H7 (cell line): ENCODE data around the gene CCDC30. TPM values are rescaled to one million over a fixed set of nuclear protein-coding genes. Genes with fewer than 3 reads are reported as not detected.
"Not testable (repeated sequence)": the region's sequence is repeated elsewhere in the genome, so short reads cannot be mapped to it uniquely, and the experiment has no call there.

ENCODE experiments used
- DNase-seq: peaks from one replicate; pipeline ENCODE4 v3.0.0; 2012
- H3K27me3 ChIP-seq: 2 replicates; pipeline ENCODE4 v1.6.0; 2011; ENCODE audit warnings: mild to moderate bottlenecking, low read length; ENCODE audit not compliant: control insufficient read depth, insufficient read depth
- H3K36me3 ChIP-seq: replicated peaks from 2 replicates; pipeline ENCODE4 v1.5.1; 2011; ENCODE audit warnings: low read length; ENCODE audit not compliant: control insufficient read depth, insufficient read depth
- H3K4me3 ChIP-seq: 2 replicates; pipeline ENCODE4 v1.5.1; 2011; ENCODE audit warnings: low read depth, mild to moderate bottlenecking, control low read depth, low read length, moderate library complexity; ENCODE audit not compliant: insufficient read depth
- total RNA-seq: library from RNA; depleted of rRNA; stranded (reverse); fragments of >200 nt; shearing (Covaris generic); gene quantifications from 2 replicates; pipeline ENCODE4 v1.2.3, GENCODE V29; 2014

CCDC30 gene
- total RNA-seq, 1 experiment from 2014 or later = 0.87 TPM

DNA sequence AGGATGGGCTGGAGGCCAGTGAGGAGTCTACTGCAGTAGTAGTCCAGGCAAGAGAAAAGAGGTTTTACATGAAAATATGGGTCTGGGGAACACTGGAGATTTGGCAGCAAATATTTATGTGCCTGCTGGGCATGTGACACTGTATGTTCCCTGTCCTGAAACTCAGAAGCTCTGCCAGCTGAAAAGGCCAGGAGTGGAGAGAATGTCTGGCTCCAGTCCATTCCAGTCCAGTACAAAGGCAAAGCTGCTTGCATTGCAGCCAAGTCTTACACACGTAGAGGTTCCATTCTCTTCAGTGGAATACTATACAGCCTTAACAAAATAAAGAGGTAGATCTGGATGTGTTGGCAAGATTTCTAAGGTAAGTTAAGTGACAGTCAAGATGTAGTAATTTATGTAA, 211.6 kb downstream of the CCDC30 start:
- H3K27me3 ChIP-seq = no peaks in the 10 kb centered on the region
- no peak overlapping the region for H3K4me3 ChIP-seq
- peaks cover 9% of the 10 kb centered on the region for H3K36me3 ChIP-seq
- DNase-seq = no peak

DNA sequence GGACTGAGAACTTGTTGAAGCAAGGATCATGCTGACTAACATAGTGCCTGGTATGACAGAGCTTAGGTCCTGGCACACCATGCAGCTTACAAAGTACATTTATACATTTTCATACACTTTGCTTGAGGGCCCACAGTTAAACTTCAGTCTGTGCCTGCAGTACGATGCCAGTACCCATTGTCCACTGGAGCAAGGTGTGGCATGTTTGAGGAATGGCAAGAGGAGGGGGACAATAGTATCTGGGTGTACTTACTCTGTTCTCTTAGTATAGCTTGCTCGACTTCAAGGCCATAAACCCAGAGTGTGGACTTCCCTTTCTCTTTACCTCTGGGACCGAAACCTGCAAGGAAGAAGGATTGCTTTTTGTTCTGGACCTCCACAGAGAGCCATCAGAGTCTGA, 212.4 kb downstream of the CCDC30 start:
- H3K27me3 ChIP-seq = no peaks in the 10 kb centered on the region
- H3K36me3 ChIP-seq = peaks cover 8% of the 10 kb centered on the region
- no peak overlapping the region for H3K4me3 ChIP-seq
- no peak for DNase-seq

DNA sequence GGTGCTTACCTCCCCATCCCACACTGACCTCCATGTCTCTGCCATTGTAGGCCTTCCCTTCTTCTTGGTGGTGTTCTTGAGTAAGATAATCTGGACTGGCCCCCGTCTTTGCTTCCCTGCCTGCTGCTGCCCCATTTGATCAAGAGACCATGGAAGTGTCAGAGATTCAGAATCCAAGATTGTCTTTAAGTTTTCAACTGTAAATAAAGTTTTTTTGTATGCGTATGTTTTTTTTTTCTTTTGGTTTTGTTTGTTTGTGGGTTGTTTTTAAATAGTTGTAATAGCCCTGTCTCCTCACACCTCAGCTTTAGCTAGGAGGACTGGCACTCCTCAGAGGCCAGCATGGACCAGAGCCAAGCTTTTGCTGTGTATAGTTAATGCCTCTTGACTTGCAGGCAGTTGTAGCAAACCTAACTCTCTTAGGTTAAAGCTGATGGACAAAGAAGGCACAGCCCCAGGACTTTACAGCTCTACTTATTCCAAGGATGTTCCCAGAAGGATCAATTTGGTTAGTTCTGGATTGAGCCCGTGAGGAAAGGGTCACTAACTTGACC, 213.5 kb downstream of the CCDC30 start:
- Histone ChIP-seq H3K4me3 (no peak overlapping the region), H3K27me3 (no peaks in the 10 kb centered on the region), H3K36me3 (peaks cover 8% of the 10 kb centered on the region)
- DNase-seq = no peak

DNA sequence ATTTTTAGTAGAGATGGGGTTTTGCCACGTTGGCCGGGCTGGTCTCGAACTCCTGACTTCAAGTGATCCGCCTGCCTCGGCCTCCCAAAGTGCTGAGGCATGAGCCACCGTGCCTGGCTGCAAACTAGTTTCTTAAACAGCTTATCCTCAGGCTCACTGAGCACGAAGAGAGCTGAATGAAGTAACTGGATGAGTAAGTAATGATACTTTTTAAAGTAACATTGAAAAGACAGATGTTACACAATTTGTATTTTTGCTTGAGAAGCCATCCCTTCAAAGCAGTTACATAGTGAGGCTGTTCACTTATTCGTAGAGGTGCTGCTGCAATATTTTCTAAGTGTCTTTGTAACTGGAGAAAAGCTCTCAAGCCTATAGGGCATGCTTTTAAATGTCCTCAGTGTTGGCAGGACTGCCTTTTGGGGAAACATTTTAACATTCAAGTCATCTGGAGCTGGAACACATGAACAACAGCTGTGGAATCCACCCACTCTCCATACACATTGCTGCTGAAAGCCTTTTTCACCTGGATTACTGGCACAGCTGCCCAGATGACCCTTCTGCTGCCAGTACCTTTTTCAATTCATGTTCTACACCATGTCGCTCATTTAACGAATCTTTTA, 216.4 kb downstream of the CCDC30 start:
- Histone ChIP-seq H3K4me3 (no peak overlapping the region), H3K36me3 (peaks cover 12% of the 10 kb centered on the region), H3K27me3 (no peaks in the 10 kb centered on the region)
- DNase-seq = no peak

DNA sequence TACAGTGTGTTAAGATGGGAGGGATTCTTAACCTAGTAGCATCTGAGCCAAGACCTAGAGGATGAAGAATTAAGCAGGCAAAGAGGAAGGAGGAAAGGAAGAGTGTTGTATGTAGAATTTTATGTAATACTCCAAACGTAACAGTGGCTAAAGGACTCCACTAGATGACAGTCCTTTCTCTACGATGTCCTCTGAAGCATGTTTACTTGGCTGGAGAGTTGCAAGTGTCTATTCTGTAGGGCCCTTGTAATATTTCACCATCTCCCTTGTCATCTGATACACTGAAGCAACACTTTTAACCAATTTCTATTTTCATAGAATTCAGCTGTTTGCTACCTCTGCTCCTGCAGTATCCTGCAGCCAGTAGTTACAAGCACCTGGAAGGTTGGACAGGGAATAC, 217.0 kb downstream of the CCDC30 start:
- H3K4me3 ChIP-seq = no peak overlapping the region

DNA sequence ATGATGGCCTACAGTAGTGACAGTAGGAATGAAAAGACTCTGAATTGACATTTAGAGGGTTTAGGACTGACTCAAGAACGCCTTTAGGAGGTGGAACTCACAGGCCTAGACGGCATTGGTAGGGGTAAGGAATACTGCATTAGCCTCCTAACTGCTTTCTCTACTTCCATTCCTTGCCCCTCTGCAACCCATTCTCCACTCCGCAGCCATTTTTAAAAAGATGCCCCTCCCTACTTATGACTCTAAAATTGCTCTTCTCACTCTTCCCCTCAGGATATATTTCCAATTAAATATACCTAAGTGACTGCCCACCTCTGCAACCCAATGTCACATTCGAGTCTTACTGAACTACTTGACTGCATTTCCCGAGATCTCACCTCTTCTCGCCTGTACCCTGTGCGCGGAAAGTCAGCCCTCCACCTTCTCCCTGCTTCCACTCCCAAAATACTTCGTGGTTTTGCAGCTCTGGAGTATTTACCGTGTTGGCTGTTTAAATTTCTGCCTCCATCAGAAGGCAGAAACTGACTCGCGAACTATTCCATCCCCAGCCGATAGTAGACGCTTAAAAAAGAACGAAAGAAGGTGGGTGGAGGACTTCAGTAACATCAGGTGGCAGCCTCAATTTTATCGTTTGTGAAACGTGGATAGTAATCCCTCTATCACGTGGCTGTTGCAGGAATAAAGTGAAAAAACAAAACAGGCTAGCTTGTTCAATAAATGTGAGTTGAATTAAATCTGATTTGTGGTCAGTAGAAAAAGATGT, 218.0 kb downstream of the CCDC30 start:
- DNase-seq = peak; percentile 17
- peaks cover 6% of the 10 kb centered on the region for H3K36me3 ChIP-seq
- H3K27me3 ChIP-seq = no peaks in the 10 kb centered on the region
- H3K4me3 ChIP-seq = peak overlapping the region; percentile 97

More for the DNA sequence above, 217.0 kb downstream of the CCDC30 start:
- DNase-seq = no peak
- Histone ChIP-seq H3K36me3 (peaks cover 10% of the 10 kb centered on the region), H3K27me3 (no peaks in the 10 kb centered on the region)

DNA sequence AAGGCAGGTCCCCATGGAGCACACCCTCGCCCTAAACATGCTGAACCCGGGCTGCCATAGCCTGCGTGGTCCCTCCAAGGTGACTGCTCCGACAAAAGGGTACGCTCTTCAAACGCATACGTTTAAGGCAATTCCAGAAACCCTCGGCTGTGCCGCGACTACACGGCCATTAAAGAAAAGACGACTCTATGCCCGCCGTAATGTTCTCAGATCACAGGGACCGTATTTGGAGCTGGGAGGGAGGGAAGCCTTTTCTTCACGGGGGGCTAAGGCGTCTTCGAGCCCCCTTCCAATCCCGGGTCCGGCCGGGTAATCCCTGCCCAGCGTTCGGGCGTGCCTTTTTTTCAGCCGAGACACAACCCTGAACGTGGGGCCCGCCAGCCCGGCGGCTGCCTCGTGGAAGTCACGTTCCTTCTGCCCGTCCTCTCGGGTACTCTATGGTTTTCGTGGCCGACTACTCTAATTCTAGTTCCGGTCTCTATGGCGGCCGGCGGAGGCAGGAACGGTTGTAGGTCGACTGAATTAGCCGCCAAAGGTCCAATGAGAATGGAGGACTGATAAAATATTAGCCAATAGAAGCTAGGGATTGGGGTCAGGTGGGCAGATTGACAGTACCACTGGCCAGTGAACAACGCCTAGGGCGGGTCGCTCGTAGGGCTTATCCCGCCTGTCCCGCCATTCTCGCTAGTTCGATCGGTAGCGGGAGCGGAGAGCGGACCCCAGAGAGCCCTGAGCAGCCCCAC, 218.8 kb downstream of the CCDC30 start, which contains the start of gene YBX1:
TSS of gene YBX1 (plus strand) at position 678 of the 743 bp plus-strand sequence. CDS start 148 bp downstream, outside the sequence.
- H3K36me3 ChIP-seq = peaks cover 6% of the 10 kb centered on the region
- no peaks in the 10 kb centered on the region for H3K27me3 ChIP-seq
- peak; percentile 98 for DNase-seq
- peak within 1 kb of the TSS; percentile 97 for H3K4me3 ChIP-seq

DNA sequence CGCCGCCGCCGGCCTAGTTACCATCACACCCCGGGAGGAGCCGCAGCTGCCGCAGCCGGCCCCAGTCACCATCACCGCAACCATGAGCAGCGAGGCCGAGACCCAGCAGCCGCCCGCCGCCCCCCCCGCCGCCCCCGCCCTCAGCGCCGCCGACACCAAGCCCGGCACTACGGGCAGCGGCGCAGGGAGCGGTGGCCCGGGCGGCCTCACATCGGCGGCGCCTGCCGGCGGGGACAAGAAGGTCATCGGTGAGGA, 219.3 kb downstream of the CCDC30 start:
- peak overlapping the region; percentile 97 for H3K4me3 ChIP-seq
- DNase-seq, H3K27me3 ChIP-seq, H3K36me3 ChIP-seq: not testable (repeated sequence)

DNA sequence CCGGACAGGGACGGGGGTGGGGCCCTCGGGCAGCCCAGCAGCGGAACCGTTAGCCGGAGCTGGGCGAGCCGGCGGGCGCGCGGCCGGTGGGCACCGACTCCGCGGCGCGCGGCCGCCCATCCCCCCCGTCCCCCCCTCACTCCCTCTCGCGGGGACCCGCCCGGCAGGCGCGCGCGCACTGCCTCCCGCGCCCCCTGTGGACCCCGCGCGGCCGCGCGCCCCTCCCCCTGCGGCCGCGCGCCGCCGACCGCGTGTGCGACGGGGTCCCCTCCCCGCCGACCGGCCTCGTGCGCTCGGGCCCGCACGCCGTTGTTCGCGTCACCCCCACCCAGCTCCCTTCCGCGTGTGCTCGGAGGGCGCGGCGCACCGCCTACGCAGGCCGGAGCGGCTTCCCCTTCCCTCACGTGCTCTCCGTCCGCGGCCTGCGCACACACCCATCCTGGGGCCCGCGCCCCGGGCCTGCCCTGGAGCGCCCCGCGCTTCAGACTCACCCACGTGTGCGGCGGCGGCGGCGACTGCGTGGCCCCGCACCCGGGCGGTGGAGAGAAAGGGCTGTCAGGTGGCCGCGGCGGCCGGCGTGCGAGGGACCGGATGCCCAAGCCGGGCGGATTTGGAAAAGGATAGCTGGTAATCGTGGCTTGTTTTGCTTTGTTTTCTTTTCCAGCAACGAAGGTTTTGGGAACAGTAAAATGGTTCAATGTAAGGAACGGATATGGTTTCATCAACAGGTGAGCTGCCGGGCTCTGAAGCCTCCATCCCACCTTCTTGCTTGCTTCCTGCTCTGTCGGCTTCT, 219.8 kb downstream of the CCDC30 start:
- peak overlapping the region; percentile 97 for H3K4me3 ChIP-seq
- H3K27me3 ChIP-seq = no peaks in the 10 kb centered on the region
- peaks cover 6% of the 10 kb centered on the region for H3K36me3 ChIP-seq
- peak; percentile 95 for DNase-seq

DNA sequence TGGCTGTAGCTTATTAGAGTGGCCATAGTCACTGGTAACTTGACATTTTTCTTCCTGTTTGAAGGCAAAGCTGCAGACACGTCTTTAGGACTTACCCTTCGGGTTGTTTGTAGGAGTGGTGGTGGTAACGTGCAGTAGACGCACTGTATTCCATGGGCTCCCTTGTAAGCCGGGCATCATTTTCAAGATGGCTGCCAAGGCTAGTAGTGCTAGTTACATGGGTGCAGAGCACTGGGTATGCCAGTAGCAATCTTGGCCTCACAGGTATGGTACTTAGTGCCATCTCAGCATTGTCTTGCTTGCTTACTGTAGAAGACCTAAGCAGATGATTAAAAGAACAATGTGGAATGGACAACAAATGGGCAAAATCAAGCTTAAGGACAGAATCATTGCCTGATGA, 221.1 kb downstream of the CCDC30 start:
- H3K36me3 ChIP-seq = peaks cover 6% of the 10 kb centered on the region
- DNase-seq = peak; percentile 26
- H3K27me3 ChIP-seq = no peaks in the 10 kb centered on the region
- peak overlapping the region; percentile 97; the same call in 1 of the 2 replicates for H3K4me3 ChIP-seq

DNA sequence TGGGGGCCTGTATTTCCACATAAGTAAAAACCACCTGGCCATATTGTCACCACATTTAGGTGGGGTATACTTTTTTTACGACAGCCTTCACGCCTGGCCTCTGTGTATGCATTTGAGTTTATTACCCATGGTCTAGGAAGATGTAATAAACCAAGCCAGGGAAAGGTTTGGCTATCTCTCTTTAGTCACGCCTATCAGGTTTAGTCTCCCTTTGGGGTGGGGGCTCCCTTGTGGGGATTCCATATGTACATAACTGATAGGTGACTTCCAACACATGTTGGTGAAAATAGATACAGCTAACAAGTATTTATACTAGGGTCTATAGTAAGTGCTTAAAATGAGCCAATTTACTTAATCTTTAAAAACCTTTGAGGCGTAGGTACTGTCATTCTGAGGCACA, 223.3 kb downstream of the CCDC30 start:
- H3K36me3 ChIP-seq = peaks cover 6% of the 10 kb centered on the region
- no peaks in the 10 kb centered on the region for H3K27me3 ChIP-seq
- H3K4me3 ChIP-seq = no peak overlapping the region
- DNase-seq = no peak

DNA sequence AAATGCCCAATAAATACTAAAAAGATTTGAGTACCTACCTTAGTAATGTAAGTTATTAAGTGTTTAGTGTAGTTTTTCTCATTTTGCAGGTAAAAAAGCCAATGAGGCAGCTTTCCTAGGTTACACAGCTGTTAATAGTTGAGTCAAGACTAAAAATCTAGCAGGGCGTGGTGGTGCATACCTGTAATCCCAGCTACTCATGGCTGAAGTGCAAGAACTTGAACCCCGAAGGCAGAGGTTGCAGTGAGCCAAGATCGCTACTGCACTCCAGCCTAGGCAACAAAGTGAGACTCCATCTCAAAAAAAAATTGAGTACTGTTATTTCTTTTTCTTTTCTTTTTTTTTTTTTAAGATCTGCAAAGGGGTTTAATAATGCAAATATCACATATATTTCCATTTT, 226.8 kb downstream of the CCDC30 start:
- DNase-seq = no peak
- H3K36me3 ChIP-seq = peaks cover 4% of the 10 kb centered on the region

DNA sequence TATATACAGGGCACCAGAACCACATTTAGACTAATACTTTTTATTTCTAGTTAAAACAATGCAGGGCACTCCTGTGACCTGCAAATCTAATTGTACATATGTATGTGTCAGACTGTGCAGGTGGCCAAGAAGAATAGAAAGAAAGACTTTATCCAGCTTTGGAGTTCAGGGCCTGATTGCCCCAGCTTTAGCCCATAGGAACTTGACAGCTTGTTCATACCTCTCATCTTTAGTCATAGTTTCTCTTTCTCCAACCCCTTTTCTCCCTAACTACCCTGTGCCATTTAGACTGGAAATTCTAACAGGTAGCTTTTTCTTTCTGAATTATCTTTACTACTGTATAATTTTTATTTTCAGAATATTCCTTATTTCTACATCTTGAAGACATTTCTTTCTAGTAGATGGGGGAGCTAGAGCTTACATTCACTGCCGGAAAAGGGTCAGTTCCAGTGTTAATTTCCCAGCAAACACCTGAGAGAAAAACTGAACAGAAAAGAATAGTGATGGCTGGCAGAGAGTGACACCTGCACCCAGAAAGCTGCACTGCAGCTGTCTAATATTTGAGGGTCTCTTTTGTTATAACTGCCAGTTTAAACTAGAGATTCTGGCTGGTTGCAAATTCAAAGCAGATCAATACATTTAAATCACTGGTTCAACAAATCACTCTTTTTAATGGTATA, 227.5 kb downstream of the CCDC30 start:
- no peaks in the 10 kb centered on the region for H3K27me3 ChIP-seq
- no peak for DNase-seq
- no peak overlapping the region for H3K4me3 ChIP-seq
- H3K36me3 ChIP-seq = peaks cover 6% of the 10 kb centered on the region

More for the DNA sequence above, 226.8 kb downstream of the CCDC30 start:
- Histone ChIP-seq H3K4me3 (no peak overlapping the region), H3K27me3 (no peaks in the 10 kb centered on the region)

DNA sequence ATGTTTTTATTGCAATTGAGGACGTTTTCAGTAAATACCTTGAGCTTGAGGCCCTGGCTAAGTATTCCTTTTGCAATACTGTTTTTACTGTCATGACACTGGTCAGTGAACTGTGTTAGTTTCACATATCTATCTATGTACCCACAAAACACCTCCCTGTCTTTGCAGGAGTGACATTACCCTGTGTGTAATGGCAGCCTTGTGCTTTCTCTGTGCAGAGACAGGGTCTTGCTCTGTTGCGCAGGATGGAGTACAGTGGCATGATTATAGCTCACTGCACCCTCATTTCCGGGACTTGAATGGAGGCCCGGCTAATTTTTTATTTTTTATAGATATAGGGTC, 228.0 kb downstream of the CCDC30 start:
- Histone ChIP-seq H3K27me3 (no peaks in the 10 kb centered on the region), H3K36me3 (peaks cover 7% of the 10 kb centered on the region), H3K4me3 (no peak overlapping the region)
- DNase-seq = no peak
